Measurements from ENCODE around the gene RND3. TPM values are rescaled to one million over a fixed set of nuclear protein-coding genes. Genes with fewer than 3 reads are reported as not detected.

RND3 gene
- total and polyA plus RNA-seq, 7 donors, result 8.8 to 55.3 (median 11.7) TPM

GRCh38 chr2:150476809-150477302 lies 10.6 kb downstream of the RND3 start:
- peak overlapping the region; percentile 12 for H3K4me3 ChIP-seq
- H3K9me3 ChIP-seq, result no peaks in the 10 kb centered on the region
- no peaks in the 10 kb centered on the region for H3K27me3 ChIP-seq (ENCODE audit: insufficient read depth in 3 of 3, low read length in 2 of 3)
- intact Hi-C loops (cut with DNase I), result no loop called here
- no peak for DNase-seq
- peak overlapping the region; percentile 55 for H3K27ac ChIP-seq
- no peak for TF ChIP-seq CTCF (IDR thresholded peaks at IDR 0.05)
- peaks cover 49% of the 10 kb centered on the region for H3K4me1 ChIP-seq
- no peak for ATAC-seq
- WGBS, 3 donors, result 26 to 58% (median 29%) methylated on average over 7 of the region's 7 CpGs
- H3K36me3 ChIP-seq (ENCODE audit: insufficient read depth in 1 of 2, low read depth in 1 of 2), result no peaks in the 10 kb centered on the region

GRCh38 chr2:150476286-150476685 lies 11.2 kb downstream of the RND3 start:
- Histone ChIP-seq H3K4me3 (peak overlapping the region; percentile 32), H3K36me3 (ENCODE audit: insufficient read depth in 1 of 2, low read depth in 1 of 2) (peaks cover 0 to 3% of the 10 kb centered on the region in 2 donors), H3K4me1 (peaks cover 43% of the 10 kb centered on the region), H3K9me3 (no peaks in the 10 kb centered on the region), H3K27me3 (ENCODE audit: insufficient read depth in 3 of 3, low read length in 2 of 3) (no peaks in the 10 kb centered on the region), H3K27ac (peak overlapping the region; percentile 55)
- intact Hi-C loops (cut with DNase I), result no loop called here
- ATAC-seq, result no peak
- no peak for TF ChIP-seq CTCF (IDR thresholded peaks at IDR 0.05)
- 47 to 61% (median 50%) methylated on average over 4 of the region's 4 CpGs for whole genome bisulfite sequencing, 3 donors
- no peak for DNase-seq

- Histone ChIP-seq H3K4me1 (peaks cover 38% of the 10 kb centered on the region), H3K36me3 (ENCODE audit: insufficient read depth in 1 of 2, low read depth in 1 of 2) (peaks cover 0 to 9% of the 10 kb centered on the region in 2 donors), H3K27me3 (ENCODE audit: insufficient read depth in 3 of 3, low read length in 2 of 3) (no peaks in the 10 kb centered on the region), H3K27ac (peak overlapping the region; percentile 55), H3K9me3 (no peaks in the 10 kb centered on the region), H3K4me3 (peak overlapping the region; percentile 32)
- no peak for TF ChIP-seq CTCF (IDR thresholded peaks at IDR 0.05)
- no peak for ATAC-seq
- no peak for DNase-seq
- intact Hi-C loops (cut with DNase I), result no loop called here
- 83 to 91% (median 86%) methylated on average over 6 of the region's 6 CpGs for WGBS, 3 donors
Measured at GRCh38 chr2:150475479-150476250, 11.8 kb downstream of the RND3 start.

GRCh38 chr2:150474326-150475074 lies 13.0 kb downstream of the RND3 start:
- TF ChIP-seq CTCF (IDR thresholded peaks at IDR 0.05), result no peak
- Histone ChIP-seq H3K9me3 (no peaks in the 10 kb centered on the region), H3K27ac (no peak overlapping the region), H3K36me3 (ENCODE audit: insufficient read depth in 1 of 2, low read depth in 1 of 2) (peaks cover 3 to 20% of the 10 kb centered on the region in 2 donors), H3K4me1 (peaks cover 35% of the 10 kb centered on the region), H3K4me3 (no peak overlapping the region), H3K27me3 (ENCODE audit: insufficient read depth in 3 of 3, low read length in 2 of 3) (no peaks in the 10 kb centered on the region)
- ATAC-seq, result no peak
- intact Hi-C loops (cut with DNase I), result no loop called here
- WGBS, 3 donors, result 76 to 88% (median 80%) methylated on average over 4 of the region's 4 CpGs
- DNase-seq, result no peak
